ENCODE measurements around the gene MOV10L1.
"Not testable (repeated sequence)": the region's sequence is repeated elsewhere in the genome, so short reads cannot be mapped to it uniquely, and the experiment has no call there.

The MOV10L1 gene

DNA sequence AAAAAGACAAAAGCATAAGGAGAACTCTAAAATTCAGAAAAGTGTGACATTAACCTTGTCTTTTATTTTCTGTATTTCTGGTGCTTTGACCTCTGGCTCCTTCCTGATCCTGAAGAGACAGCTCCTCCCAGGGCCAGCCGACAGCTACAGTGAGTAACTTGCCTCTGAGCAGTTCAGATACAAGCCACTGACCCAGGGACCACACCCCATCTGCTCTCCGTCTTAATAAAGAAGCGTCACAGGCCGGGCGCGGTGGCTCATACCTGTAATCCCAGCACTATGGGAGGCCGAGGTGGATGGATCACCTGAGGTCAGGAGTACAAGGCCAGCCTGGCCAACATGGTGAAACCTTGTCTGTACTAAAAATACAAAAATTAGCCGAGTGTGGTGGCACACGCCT lies 11.0 kb upstream of the MOV10L1 start:
- DNase-seq: no peak

DNA sequence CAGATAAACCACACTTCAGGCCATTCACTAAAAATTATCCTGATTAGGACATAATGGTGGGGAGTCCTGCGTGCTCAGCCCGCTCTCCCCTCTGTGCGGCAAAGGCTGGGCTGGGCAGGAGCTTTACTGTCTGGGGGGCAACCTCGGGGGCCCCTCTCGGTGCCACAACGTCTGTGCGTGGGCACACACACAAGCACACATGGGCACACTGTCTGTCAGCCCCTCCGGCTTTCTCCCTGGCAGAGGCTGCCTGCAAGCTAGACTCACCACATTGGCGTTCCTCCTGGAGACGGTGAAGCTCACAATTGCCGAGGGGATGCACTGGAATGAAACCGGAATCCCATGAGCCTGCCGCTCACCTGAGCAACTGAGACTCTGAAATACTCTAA lies 9.7 kb upstream of the MOV10L1 start:
- no peak for DNase-seq

- DNase-seq: no peak
These were observed 8.2 kb upstream of the MOV10L1 start for GRCh38 chr22:50081426-50082196.

- DNase-seq: no peak
These were observed 7.5 kb upstream of the MOV10L1 start for GRCh38 chr22:50082197-50082715.

DNA sequence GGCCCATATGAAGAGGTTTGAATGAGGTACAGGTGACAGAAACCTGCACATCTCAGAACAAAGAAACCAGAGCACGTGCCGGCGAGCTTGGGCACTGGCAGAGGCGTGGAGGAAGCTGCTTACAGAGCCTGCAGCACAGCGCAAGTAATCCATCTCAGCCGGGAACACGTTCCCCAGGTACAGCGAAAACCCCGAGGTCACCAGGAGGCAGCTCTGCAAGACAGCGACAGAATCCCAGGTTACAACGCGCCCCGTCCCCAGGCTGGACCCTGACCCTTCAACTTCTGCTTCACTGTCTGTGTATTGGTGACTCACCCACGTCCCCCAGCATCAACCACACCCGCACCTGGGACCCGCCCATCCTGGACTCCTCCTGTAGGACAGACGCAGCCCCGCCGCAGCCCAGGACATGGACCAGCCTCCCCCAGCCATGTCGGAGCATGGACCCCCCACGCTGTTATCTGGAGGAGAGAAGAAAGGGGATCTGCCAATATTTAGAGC lies 6.8 kb upstream of the MOV10L1 start:
- DNase-seq: no peak

DNA sequence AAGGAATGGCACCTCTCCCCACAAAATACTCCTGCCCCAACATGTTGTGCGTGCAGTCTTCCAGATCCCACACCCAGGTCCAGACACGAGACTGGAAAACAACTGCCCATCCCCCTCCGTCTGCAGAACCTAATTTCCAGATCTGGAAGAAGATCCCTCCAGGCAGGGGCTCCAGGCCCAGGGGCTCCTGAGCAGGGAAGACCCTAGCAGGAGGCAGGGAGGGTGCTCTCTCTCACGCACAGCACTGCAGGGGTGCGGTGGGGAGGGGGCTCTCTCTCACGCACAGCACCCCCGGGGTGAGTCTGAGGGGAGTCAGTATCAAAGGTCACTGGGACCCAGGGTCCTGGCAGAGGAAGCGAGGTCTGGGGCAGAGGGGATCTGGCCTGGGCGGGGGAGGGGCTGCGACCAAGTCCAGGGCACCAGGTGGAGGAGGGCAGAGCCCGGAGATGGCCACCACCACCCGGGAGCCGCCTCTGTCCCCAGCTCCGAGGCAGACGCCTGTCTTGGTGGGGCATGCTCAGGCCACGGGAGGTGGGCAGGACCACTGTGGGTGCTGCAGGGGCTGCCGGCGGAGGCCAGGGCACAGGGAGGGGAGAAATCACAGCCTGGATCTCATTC lies 6.2 kb upstream of the MOV10L1 start:
- DNase-seq: no peak

DNA sequence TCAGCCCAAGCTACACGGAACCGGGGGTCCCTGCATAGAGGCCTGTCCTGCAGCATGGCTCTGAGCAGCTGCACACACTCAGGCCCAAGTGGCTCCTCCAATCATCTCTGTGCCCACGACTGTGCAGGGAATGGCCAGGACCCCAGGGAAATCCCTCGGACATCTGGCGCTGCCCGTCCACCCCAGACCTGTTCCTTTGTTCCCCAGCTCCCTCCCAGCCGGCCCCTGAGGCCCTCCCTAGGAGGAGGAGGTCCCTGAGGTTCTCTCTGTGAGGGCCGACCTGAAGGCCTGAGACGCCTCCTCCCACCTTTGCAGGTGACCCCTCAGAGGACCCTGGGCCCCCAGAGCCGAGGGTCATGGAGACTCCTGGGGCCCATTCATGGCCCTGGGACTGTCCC lies 5.7 kb upstream of the MOV10L1 start:
- no peak for DNase-seq

- no peak for DNase-seq
These were observed 5.2 kb upstream of the MOV10L1 start for GRCh38 chr22:50084614-50085021.

DNA sequence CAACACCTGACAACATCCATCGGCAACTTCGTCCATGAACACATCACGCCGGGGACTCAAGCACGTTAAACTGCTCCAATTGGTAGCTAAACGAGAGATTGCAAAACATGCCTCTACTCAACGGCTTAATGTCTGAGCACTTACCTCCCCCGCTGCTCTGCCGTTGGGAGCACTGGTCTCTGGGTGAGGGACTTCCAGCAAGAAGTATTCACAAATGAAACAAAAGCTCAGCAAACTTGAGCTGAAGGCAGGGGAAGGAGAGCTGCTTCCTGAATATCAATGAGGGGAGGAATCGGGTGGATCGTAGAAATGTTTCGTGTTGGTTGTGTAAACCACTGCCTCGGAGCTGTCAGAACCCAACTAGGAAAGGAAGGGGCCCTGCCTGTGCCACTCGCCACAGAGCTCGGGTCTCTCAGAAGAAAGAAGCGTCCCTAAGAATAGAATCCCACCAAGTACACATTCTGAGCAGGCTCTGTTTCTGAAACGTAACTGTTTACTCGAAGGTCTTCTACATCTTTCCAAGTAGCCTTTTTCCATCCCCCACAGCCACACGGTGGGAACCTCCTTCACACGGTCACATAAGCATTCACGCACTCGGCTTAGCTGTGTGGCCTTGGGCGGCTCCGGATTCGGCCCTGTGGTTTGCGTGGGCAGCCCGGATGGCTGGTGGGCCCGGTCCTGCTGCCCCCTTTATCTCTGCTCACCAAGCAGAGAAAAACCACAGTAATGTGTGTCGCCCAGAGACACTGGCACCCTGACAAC lies 4.4 kb upstream of the MOV10L1 start, which contains the start of gene MLC1:
TSS of gene MLC1 (minus strand) at position 216 of the 762 bp plus-strand sequence. CDS start 524 bp downstream, outside the sequence.
- no peak for DNase-seq

- no peak for DNase-seq
These were observed 3.3 kb upstream of the MOV10L1 start for GRCh38 chr22:50086526-50086925.

- not testable (repeated sequence) for DNase-seq
These were observed 2.8 kb upstream of the MOV10L1 start for GRCh38 chr22:50086975-50087374.

DNA sequence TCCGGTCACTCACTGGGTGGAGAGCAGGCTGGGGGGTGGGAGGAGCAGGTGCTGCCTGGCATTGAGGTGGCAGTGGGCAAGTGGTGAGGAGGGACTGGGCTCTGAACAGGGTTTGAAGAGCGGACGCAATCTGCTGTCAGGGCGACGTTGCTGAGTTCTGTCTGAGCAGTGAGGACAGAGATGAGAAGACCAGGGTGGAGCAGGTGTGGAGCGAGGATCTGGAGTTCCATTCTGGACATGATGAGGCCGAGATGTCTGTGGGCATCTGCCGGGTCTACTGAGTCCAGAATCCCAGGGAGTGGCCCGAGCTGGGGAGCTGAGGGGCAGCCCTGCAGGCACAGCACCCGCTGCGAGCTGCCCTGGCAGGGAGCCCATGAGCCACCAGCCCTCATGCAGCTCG lies 2.2 kb upstream of the MOV10L1 start:
- DNase-seq: no peak

- no peak for DNase-seq
These were observed 1.7 kb upstream of the MOV10L1 start for GRCh38 chr22:50088096-50088495.

DNA sequence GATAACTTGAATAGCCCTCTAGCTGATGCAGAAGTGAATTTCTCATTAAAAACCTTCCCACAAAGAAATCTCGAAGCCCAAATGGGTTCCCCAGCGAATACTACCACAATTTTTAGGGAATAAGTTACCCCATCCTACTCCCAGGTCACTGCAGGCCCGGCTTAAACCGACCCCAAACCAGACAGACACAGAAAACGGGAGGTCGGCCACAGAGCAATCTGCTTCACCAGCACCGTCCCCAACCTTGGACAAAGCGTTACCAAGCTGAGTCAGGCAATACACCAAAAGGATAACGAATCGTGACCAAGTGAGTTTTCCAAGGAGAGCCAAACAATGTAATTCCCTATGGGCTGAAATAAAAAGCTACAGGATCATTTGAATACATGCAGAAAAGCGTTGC lies 575 bp upstream of the MOV10L1 start:
- no peak for DNase-seq

- DNase-seq: no peak
These were observed 557 bp downstream of the MOV10L1 start for GRCh38 chr22:50090412-50090714.

- DNase-seq: no peak
These were observed 1.4 kb downstream of the MOV10L1 start for GRCh38 chr22:50091092-50091768.

- DNase-seq: no peak
These were observed 2.5 kb downstream of the MOV10L1 start for GRCh38 chr22:50092342-50092741.

- DNase-seq: no peak
These were observed 8.2 kb downstream of the MOV10L1 start for GRCh38 chr22:50098052-50098451.

DNA sequence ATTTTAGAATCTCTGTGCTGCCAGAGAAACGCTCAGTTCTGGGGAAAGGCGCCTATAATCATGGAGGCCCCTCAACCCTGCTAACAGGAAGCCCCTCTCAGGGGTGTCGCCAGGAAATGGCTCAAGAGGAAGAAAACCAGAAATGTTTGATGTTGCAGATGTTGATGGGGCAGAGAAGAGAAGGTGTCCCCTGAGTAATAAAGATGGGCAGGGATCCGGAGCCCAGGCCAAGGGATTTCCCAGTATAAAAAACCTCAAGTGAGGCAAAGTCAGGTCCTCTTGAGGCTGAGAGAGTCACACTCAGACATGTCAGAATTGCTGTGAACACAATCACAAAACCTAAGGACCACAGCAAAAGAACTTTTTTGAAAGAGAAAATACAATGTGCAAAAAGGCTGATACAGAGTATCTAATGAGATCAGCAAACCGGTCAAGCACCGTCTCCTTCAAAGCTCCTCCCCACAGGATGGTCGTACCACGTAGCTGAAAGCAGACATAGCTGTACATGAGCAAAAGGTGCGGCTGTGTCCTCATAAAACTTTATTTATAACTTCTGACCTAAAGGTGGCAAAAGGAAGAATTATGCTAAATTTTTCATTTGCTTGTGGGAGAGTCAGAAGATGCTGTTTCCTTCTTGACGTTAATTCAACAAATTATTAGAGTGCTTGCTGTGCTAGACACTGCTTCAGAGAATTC lies 12.2 kb downstream of the MOV10L1 start:
- DNase-seq: no peak

DNA sequence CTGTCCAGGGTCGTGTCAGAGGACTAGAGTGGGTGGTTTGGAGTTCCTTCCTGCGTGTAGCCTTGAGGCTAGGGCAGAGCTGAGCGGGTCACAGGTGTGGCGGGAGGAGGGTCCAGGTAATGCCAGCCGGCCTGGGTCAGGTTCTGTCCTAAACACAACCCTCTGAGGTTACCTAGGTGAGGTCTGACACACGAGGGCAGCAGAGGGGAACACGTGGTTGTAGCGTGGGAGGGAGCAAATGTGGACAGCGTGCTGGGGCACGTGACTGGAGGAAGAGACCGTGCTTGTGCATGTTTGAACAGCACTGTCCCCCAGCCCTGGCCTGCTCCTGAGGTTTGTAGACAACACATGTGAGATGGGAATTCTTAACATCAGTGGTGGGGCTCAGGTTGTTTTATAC lies 13.1 kb downstream of the MOV10L1 start:
- no peak for DNase-seq

- no peak for DNase-seq
These were observed 14.3 kb downstream of the MOV10L1 start for GRCh38 chr22:50104141-50104544.
